K562 (cell line): Measurements from ENCODE around the gene PLA2G7. TPM values are rescaled to one million over a fixed set of nuclear protein-coding genes. Genes with fewer than 3 reads are reported as not detected.

Source experiments
- ATAC-seq: fragments of 200-7000 bp; cut with Tn5 transposase; 3 replicates; pipeline ENCODE4 v1.9.1; 2020; ENCODE audit warnings: moderate library complexity
- BruUV-seq: library from RNA; stranded (reverse); fragments of 400-500 nt; replicated peaks from 2 replicates; lab custom pipeline; 2021; lab: Mats Ljungman, UMichigan
- CTCF ChIA-PET: fragments of 300-600 bp; formaldehyde crosslinking; extraction: SDS; loops from one replicate; lab custom pipeline; 2021; ENCODE audit warnings: low intra/inter-chr PET ratio; lab: Yijun Ruan, JAX
- POLR2A ChIA-PET: fragments of 300-600, 350-650 bp; sonication (Branson Sonifier 250); formaldehyde crosslinking; extraction: SDS; loops from one replicate; lab custom pipeline; 2021; ENCODE audit warnings: antibody characterized with exemption, inconsistent platforms; lab: Yijun Ruan, JAX
- DNase-seq, 4 experiments: peaks; one replicate each; pipeline versions ENCODE4 v3.0.0 to v3.0.0-alpha.2; 2011 to 2018; ENCODE audit warnings: low spot score in 3 of 4, mixed read lengths in 3 of 4; ENCODE audit errors: extremely low read depth in 1 of 4
- FAIRE-seq: peaks from 2 replicates; lab custom pipeline; 2011; peaks lifted over from hg19 to GRCh38; lab: Jason Lieb, UNC
- H2AFZ ChIP-seq: 2 replicates; pipeline ENCODE4 v1.6.0; 2011; ENCODE audit warnings: low read depth, low read length, control low read depth, inconsistent platforms
- H3K27ac ChIP-seq: fragments of 200-600 bp; 3 replicates; pipeline ENCODE4 v1.8.0; 2011; ENCODE audit warnings: low read depth, mild to moderate bottlenecking, control low read depth, inconsistent platforms, low read length, moderate library complexity, mixed read lengths; ENCODE audit errors: extremely low read depth
- H3K27me3 ChIP-seq, 2 experiments: fragments of 300-600 bp in 1 of 2; 2 replicates in 1 of 2; 3 replicates in 1 of 2; pipeline versions ENCODE4 v1.6.0 to v1.8.0; 2011; ENCODE audit warnings: inconsistent platforms in 2 of 2, low read length in 2 of 2, mild to moderate bottlenecking in 1 of 2, mixed read lengths in 1 of 2, moderate library complexity in 1 of 2; ENCODE audit not compliant: control insufficient read depth in 2 of 2, insufficient read depth in 2 of 2
- H3K36me3 ChIP-seq: fragments of 300-600 bp; 3 replicates; pipeline ENCODE4 v1.8.0; 2011; ENCODE audit warnings: mild to moderate bottlenecking, low read length, inconsistent platforms; ENCODE audit not compliant: control insufficient read depth, insufficient read depth
- H3K4me1 ChIP-seq, 2 experiments: fragments of 200-600 bp in 1 of 2; replicated peaks in 1 of 2; 2 replicates in 1 of 2; 3 replicates in 1 of 2; pipeline versions ENCODE4 v1.5.1 to v1.8.0; 2011; ENCODE audit warnings: inconsistent platforms in 2 of 2, low read length in 2 of 2, mild to moderate bottlenecking in 1 of 2, mixed read lengths in 1 of 2, moderate library complexity in 1 of 2; ENCODE audit not compliant: control insufficient read depth in 2 of 2, insufficient read depth in 2 of 2
- H3K4me2 ChIP-seq: 2 replicates; pipeline ENCODE4 v1.6.1; 2011; ENCODE audit warnings: low read length, control low read depth, inconsistent platforms, mixed read lengths; ENCODE audit not compliant: insufficient read depth
- H3K4me3 ChIP-seq: fragments of 200-600 bp; sonication (generic), shearing (Covaris generic); 2 replicates; pipeline ENCODE4 v1.5.1; 2016; ENCODE audit warnings: control low read depth, inconsistent platforms
- H3K79me2 ChIP-seq: fragments of 200-600 bp; 3 replicates; pipeline ENCODE4 v1.8.0; 2011; ENCODE audit warnings: low read length, inconsistent platforms; ENCODE audit not compliant: control insufficient read depth, insufficient read depth
- H3K9ac ChIP-seq, 2 experiments: 2 replicates each; pipeline versions ENCODE4 v1.6.0 to v1.6.1; 2011; ENCODE audit warnings: low read depth in 2 of 2, low read length in 2 of 2, control low read depth in 1 of 2, inconsistent platforms in 1 of 2, mild to moderate bottlenecking in 1 of 2, mixed read lengths in 1 of 2; ENCODE audit not compliant: insufficient read depth in 1 of 2
- H3K9me1 ChIP-seq: one replicate; pipeline ENCODE4 v1.6.0; 2011; ENCODE audit warnings: inconsistent platforms, mild to moderate bottlenecking, low read length, moderate library complexity; ENCODE audit not compliant: control insufficient read depth, insufficient read depth
- H3K9me3 ChIP-seq: replicated peaks from 2 replicates; pipeline ENCODE4 v1.5.1; 2011; ENCODE audit warnings: low read depth, low read length, inconsistent platforms; ENCODE audit not compliant: control insufficient read depth, insufficient read depth
- H4K20me1 ChIP-seq: replicated peaks from 2 replicates; pipeline ENCODE4 v1.6.1; 2011; ENCODE audit warnings: low read length, inconsistent platforms, mixed read lengths; ENCODE audit not compliant: control insufficient read depth, insufficient read depth
- MCM2 ChIP-seq: fragments of 450-650 bp; IDR thresholded peaks from 2 replicates; pipeline ENCODE4 v1.6.1; 2017; ENCODE audit warnings: low read depth, mild to moderate bottlenecking
- NR3C1 ChIP-seq: sonication (generic); formaldehyde crosslinking; IDR thresholded peaks from 2 replicates; pipeline ENCODE4 v1.8.1; 2022; ENCODE audit warnings: missing genetic modification reagents
- PRMT5 ChIP-seq: sonication (generic); formaldehyde crosslinking; IDR thresholded peaks from 2 replicates; pipeline ENCODE4 v1.5.0; 2020; ENCODE audit warnings: missing genetic modification reagents
- SIN3A ChIP-seq, 2 experiments: fragments of 150-350 bp in 1 of 2; IDR thresholded peaks; 2 replicates each; pipeline ENCODE4 v1.6.1; 2011 to 2016; ENCODE audit warnings: borderline replicate concordance in 2 of 2, low read depth in 2 of 2, low read length in 2 of 2, mild to moderate bottlenecking in 2 of 2, moderate library complexity in 2 of 2; ENCODE audit not compliant: control insufficient read depth in 1 of 2
- SMAD3 ChIP-seq: fragments of 450-650 bp; formaldehyde crosslinking; conservative IDR thresholded peaks from 2 replicates; pipeline ENCODE4 v1.4.0; 2020; ENCODE audit warnings: mild to moderate bottlenecking
- ZNF133 ChIP-seq: fragments of 250-450 bp; sonication (Bioruptor Pico); IDR thresholded peaks from 2 replicates; pipeline ENCODE4 v1.4.0; 2020; ENCODE audit warnings: mild to moderate bottlenecking
- ZNF518B ChIP-seq: fragments of 250-450 bp; sonication (Bioruptor Pico); IDR thresholded peaks from 2 replicates; pipeline ENCODE4 v1.5.0; 2021; ENCODE audit warnings: mild to moderate bottlenecking, moderate library complexity
- ZNF609 ChIP-seq: sonication (generic); formaldehyde crosslinking; IDR thresholded peaks from 2 replicates; pipeline ENCODE4 v1.8.1; 2023; ENCODE audit warnings: missing genetic modification reagents, mild to moderate bottlenecking, borderline replicate concordance
- ZNF785 ChIP-seq: fragments of 250-450 bp; sonication (Bioruptor Pico); IDR thresholded peaks from 2 replicates; pipeline ENCODE4 v1.4.0; 2020; ENCODE audit warnings: mild to moderate bottlenecking
- WGBS: fragments of 100-300 bp; shearing (Covaris generic); methylation state at CpG from one replicate; pipeline ENCODE4 v1.1.6; 2016; ENCODE audit warnings: low coverage, mixed read lengths; ENCODE audit not compliant: insufficient coverage; ENCODE audit errors: missing lambda C conversion rate; 5-methylcytosine and 5-hydroxymethylcytosine counted together
- in situ Hi-C: fragments of 300-500 bp; cut with MboI; formaldehyde crosslinking; loops from 4 replicates; pipeline ENCODE4 v1.15.0; 2018; ENCODE audit warnings: inconsistent platforms, mixed read lengths
- intact Hi-C: fragments of 100-400 bp; cut with micrococcal nuclease; formaldehyde crosslinking; loops from 2 replicates; pipeline ENCODE4 v1.14.2; 2022
- polyA plus RNA-seq, 8 experiments: library from polyadenylated mRNA; depleted of rRNA in 4 of 8; stranded (reverse) in 5 of 8; unstranded in 3 of 8; fragments of >200 nt; fragmentation: Nextera tagmentation in 2 of 8; fragmentation: Illumina TruSeq in 1 of 8; extraction: Ambion mirVana in 2 of 8; extraction: Trizol in 1 of 8; gene quantifications; 2 replicates each; pipeline versions ENCODE4 v1.2.1 to v1.2.3, GENCODE V29; 2011 to 2014; ENCODE audit warnings: inconsistent platforms in 1 of 8, missing spikeins in 1 of 8
- total RNA-seq, 7 experiments: library from RNA; depleted of rRNA in 6 of 7; stranded (reverse); fragments of >200 nt in 6 of 7; fragmentation: Illumina TruSeq in 2 of 7; extraction: Trizol in 2 of 7; gene quantifications; 2 replicates each; pipeline versions ENCODE4 v1.2.1 to v1.2.3, GENCODE V29; 2011 to 2021; ENCODE audit warnings: low replicate concordance in 1 of 7
- TF ChIP-seq, protein P1 (sequence below): fragments of 250-450 bp; sonication (Bioruptor Pico); IDR thresholded peaks from 2 replicates; pipeline ENCODE4 v1.8.0; 2022; ENCODE audit warnings: moderate library complexity, mild to moderate bottlenecking, inconsistent platforms

The PLA2G7 gene
- total and polyA plus RNA-seq, 9 of the 15 experiments (the other 6 are each of a cell fraction or from before 2014, with no cell fraction given), result not detected

DNA sequence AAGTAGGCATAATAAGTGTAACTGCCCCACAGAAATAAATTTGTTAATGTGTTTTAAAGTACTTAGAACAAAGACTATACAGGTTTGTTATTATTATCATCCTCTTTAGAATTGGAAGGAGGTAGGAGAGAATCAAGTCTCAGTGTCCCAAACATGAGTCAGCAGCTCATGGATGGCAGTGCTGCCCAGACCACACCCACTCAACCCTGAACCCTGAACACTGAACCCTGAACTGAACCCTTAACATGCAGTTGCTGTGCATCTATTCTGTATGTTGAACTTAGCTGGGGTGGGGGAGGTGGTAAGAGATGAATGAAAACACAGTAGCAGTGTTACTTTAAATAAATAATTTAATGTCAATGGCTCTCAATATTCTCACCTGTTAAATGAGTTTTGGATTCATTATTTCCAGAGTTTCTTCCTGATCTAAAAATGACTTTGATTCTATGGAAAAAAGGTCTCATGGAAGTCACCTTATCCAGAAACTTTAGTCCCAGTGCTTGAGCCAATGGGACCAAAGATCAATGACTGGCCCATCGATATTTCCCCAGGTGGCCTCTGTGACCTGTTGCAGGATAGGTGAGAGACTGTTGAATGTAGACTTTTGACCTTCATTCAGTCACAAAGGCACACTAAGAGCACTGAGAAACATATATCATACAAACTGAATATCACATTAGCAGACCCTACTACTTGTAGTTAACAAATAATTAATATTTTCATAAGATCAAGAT lies 8.4 kb upstream of the PLA2G7 start:
- Histone ChIP-seq H4K20me1 (no peaks in the 10 kb centered on the region), H3K9me1 (no peaks in the 10 kb centered on the region), H3K27me3 (no peaks in the 10 kb centered on the region), H3K9me3 (no peaks in the 10 kb centered on the region), H2AFZ (no peak overlapping the region), H3K4me2 (no peak overlapping the region), H3K36me3 (no peaks in the 10 kb centered on the region), H3K79me2 (no peaks in the 10 kb centered on the region), H3K27ac (no peak overlapping the region), H3K4me1 (no peaks in the 10 kb centered on the region), H3K9ac (no peak overlapping the region), H3K4me3 (no peak overlapping the region)
- POLR2A ChIA-PET, result no interaction called here
- no peak for FAIRE-seq
- CTCF ChIA-PET, result no interaction called here
- TF ChIP-seq ZNF785 (CRISPR knock-in tag) (no peak), SMAD3 (no peak), PRMT5 (CRISPR knock-in tag) (no peak), SIN3A (IDR thresholded peaks at IDR 0.05; ENCODE audit: borderline replicate concordance in 2 of 2, control insufficient read depth in 1 of 2, low read depth in 2 of 2, low read length in 2 of 2) (no peak), MCM2 (no peak), ZNF518B (CRISPR knock-in tag) (no peak), ZNF609 (CRISPR knock-in tag) (no peak), NR3C1 (no peak), ZNF133 (no peak)
- TF ChIP-seq, protein P1, sequence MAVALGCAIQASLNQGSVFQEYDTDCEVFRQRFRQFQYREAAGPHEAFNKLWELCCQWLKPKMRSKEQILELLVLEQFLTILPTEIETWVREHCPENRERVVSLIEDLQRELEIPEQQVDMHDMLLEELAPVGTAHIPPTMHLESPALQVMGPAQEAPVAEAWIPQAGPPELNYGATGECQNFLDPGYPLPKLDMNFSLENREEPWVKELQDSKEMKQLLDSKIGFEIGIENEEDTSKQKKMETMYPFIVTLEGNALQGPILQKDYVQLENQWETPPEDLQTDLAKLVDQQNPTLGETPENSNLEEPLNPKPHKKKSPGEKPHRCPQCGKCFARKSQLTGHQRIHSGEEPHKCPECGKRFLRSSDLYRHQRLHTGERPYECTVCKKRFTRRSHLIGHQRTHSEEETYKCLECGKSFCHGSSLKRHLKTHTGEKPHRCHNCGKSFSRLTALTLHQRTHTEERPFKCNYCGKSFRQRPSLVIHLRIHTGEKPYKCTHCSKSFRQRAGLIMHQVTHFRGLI, result no peak
- BruUV-seq, result no TSS peak
- in situ Hi-C loops, result no loop called here
- ATAC-seq, result no peak
- intact Hi-C loops, result no loop called here
- DNase-seq, result no peak
- 0% methylated on average over 1 of the region's 1 CpG for WGBS
